GM12878 (cell line): Measurements from ENCODE around the gene TNIP1. TPM values are rescaled to one million over a fixed set of nuclear protein-coding genes. Genes with fewer than 3 reads are reported as not detected.

Source experiments
- ATAC-seq: fragments of 200-7000 bp; cut with Tn5 transposase; 3 replicates; pipeline ENCODE4 v1.9.1; 2020; ENCODE audit warnings: mild to moderate bottlenecking, moderate library complexity
- BruUV-seq: library from RNA; stranded (reverse); fragments of 400-500 nt; replicated peaks from 2 replicates; lab custom pipeline; 2021; lab: Mats Ljungman, UMichigan
- CTCF ChIA-PET: fragments of 300-600 bp; sonication (Branson Sonifier 250); formaldehyde crosslinking; extraction: SDS; loops from one replicate; lab custom pipeline; 2021; ENCODE audit warnings: inconsistent platforms; lab: Yijun Ruan, JAX
- POLR2A ChIA-PET: fragments of 350-600 bp; formaldehyde crosslinking; extraction: SDS; loops from one replicate; lab custom pipeline; 2021; ENCODE audit warnings: inconsistent platforms; lab: Charles Lee
- RAD21 ChIA-PET: fragments of 300-600 bp; sonication (Branson Sonifier 250); formaldehyde crosslinking; loops from one replicate; lab custom pipeline; 2023; ENCODE audit warnings: antibody characterized with exemption; ENCODE audit not compliant: unreplicated experiment; lab: Charles Lee
- SMC1A ChIA-PET: fragments of 300-600 bp; sonication (Branson Sonifier 250); formaldehyde crosslinking; loops from one replicate; lab custom pipeline; 2023; ENCODE audit not compliant: unreplicated experiment, uncharacterized antibody; lab: Charles Lee
- DNase-seq: peaks from one replicate; pipeline ENCODE4 v3.0.0-alpha.2; 2011; ENCODE audit warnings: low read depth, low spot score
- FAIRE-seq: peaks from 3 replicates; lab custom pipeline; 2011; peaks lifted over from hg19 to GRCh38; lab: Jason Lieb, UNC
- H2AFZ ChIP-seq: 2 replicates; pipeline ENCODE4 v1.6.0; 2011; ENCODE audit warnings: low read depth, low read length, control low read depth; ENCODE audit not compliant: control insufficient read depth
- H3K27ac ChIP-seq: 2 replicates; pipeline ENCODE4 v1.5.1; 2011; ENCODE audit warnings: control low read depth; ENCODE audit not compliant: control insufficient read depth, insufficient read depth
- H3K27me3 ChIP-seq, 2 experiments: replicated peaks in 1 of 2; 2 replicates each; pipeline versions ENCODE4 v1.6.0 to v1.6.1; 2011; ENCODE audit warnings: low read length in 1 of 2; ENCODE audit not compliant: control insufficient read depth in 2 of 2, insufficient read depth in 2 of 2
- H3K36me3 ChIP-seq, 2 experiments: 2 replicates each; pipeline ENCODE4 v1.5.1; 2011; ENCODE audit warnings: low read length in 1 of 2; ENCODE audit not compliant: control insufficient read depth in 2 of 2, insufficient read depth in 2 of 2
- H3K4me1 ChIP-seq: 2 replicates; pipeline ENCODE4 v1.6.1; 2011; ENCODE audit warnings: mild to moderate bottlenecking, low read length, moderate library complexity, mixed read lengths; ENCODE audit not compliant: control insufficient read depth, insufficient read depth
- H3K4me2 ChIP-seq: 2 replicates; pipeline ENCODE4 v1.6.0; 2011; ENCODE audit warnings: control low read depth; ENCODE audit not compliant: control insufficient read depth, insufficient read depth
- H3K4me3 ChIP-seq: fragments of 200-600 bp; sonication (generic); 2 replicates; pipeline ENCODE4 v1.5.1; 2016
- H3K79me2 ChIP-seq: 2 replicates; pipeline ENCODE4 v1.6.0; 2011; ENCODE audit warnings: low read length; ENCODE audit not compliant: control insufficient read depth, insufficient read depth
- H3K9ac ChIP-seq: 2 replicates; pipeline ENCODE4 v1.8.0; 2011; ENCODE audit warnings: low read length, control low read depth, mixed read lengths; ENCODE audit not compliant: control insufficient read depth, insufficient read depth
- H3K9me3 ChIP-seq: replicated peaks from 3 replicates; pipeline ENCODE4 v1.5.1; 2011; ENCODE audit warnings: mild to moderate bottlenecking, low read length; ENCODE audit not compliant: control insufficient read depth, insufficient read depth
- H4K20me1 ChIP-seq: 2 replicates; pipeline ENCODE4 v1.6.0; 2011; ENCODE audit not compliant: control insufficient read depth, insufficient read depth
- CBX5 ChIP-seq: sonication (generic); IDR thresholded peaks from 2 replicates; pipeline ENCODE4 v1.6.1; 2016; ENCODE audit warnings: low read depth, moderate library complexity, mild to moderate bottlenecking, inconsistent platforms
- HCFC1 ChIP-seq: fragments of 150-350 bp; IDR thresholded peaks from 2 replicates; pipeline ENCODE4 v1.6.1; 2014; ENCODE audit warnings: low read length
- RBBP5 ChIP-seq: fragments of 200-600 bp; sonication (generic); conservative IDR thresholded peaks from 2 replicates; pipeline ENCODE4 v1.6.1; 2016
- SRF ChIP-seq, 2 experiments: IDR thresholded peaks; 2 replicates each; pipeline ENCODE4 v1.6.1; 2011; ENCODE audit warnings: low read depth in 2 of 2, low read length in 2 of 2, mild to moderate bottlenecking in 1 of 2, moderate library complexity in 1 of 2
- ZZZ3 ChIP-seq: IDR thresholded peaks from 2 replicates; pipeline ENCODE4 v1.6.1; 2011; ENCODE audit warnings: low read depth; ENCODE audit not compliant: control insufficient read depth, insufficient read length
- WGBS: methylation state at CpG from one replicate; pipeline ENCODE4 v1.1.6; 2016; ENCODE audit warnings: low lambda C conversion rate; ENCODE audit not compliant: insufficient replicate concordance, insufficient coverage; ENCODE audit errors: missing lambda C conversion rate; 5-methylcytosine and 5-hydroxymethylcytosine counted together
- in situ Hi-C: fragments of 300-500 bp; cut with MboI; formaldehyde crosslinking; loops from 9 replicates; pipeline ENCODE4 v1.14.3; 2018; ENCODE audit warnings: mixed read lengths
- intact Hi-C: fragments of 100-400 bp; cut with micrococcal nuclease; formaldehyde crosslinking; loops from one replicate; pipeline ENCODE4 v1.14.2; 2022; ENCODE audit not compliant: unreplicated experiment
- polyA plus RNA-seq, 11 experiments: library from polyadenylated mRNA; depleted of rRNA in 4 of 11; unstranded in 6 of 11; stranded (reverse) in 5 of 11; fragments of >200 nt; fragmentation: Nextera tagmentation in 4 of 11; fragmentation: Illumina TruSeq in 1 of 11; extraction: Ambion mirVana in 4 of 11; extraction: Trizol in 1 of 11; gene quantifications; 1 replicate in 1 of 11; 2 replicates in 10 of 11; pipeline versions ENCODE4 v1.2.1 to v1.2.3, GENCODE V29; 2011 to 2016; ENCODE audit warnings: inconsistent platforms in 2 of 11, missing spikeins in 2 of 11, low read depth in 1 of 11
- total RNA-seq, 4 experiments: library from RNA; depleted of rRNA in 3 of 4; stranded (reverse); fragments of >200 nt in 3 of 4; fragmentation: Illumina TruSeq in 1 of 4; extraction: Trizol in 1 of 4; gene quantifications; 2 replicates each; pipeline versions ENCODE4 v1.2.1 to v1.2.3, GENCODE V29; 2013 to 2021
- TF ChIP-seq, protein P1 (sequence below): IDR thresholded peaks from 2 replicates; pipeline ENCODE4 v1.6.1; 2011; ENCODE audit warnings: borderline replicate concordance, low read depth, mild to moderate bottlenecking, moderate library complexity, low read length; ENCODE audit not compliant: insufficient read depth, poor library complexity, severe bottlenecking

Gene TNIP1
- total and polyA plus RNA-seq, 10 of the 15 experiments (the other 5 are each of a cell fraction or from before 2014, with no cell fraction given) = 4.4 to 279 (median 150) TPM

- Histone ChIP-seq H3K4me3 (no peak overlapping the region), H3K27ac (no peak overlapping the region), H2AFZ (no peak overlapping the region), H3K4me1 (no peaks in the 10 kb centered on the region), H3K9me3 (no peaks in the 10 kb centered on the region; the same call in 2 of the 3 replicates), H4K20me1 (no peaks in the 10 kb centered on the region), H3K27me3 (no peaks in the 10 kb centered on the region), H3K79me2 (no peaks in the 10 kb centered on the region), H3K36me3 (no peaks in the 10 kb centered on the region), H3K9ac (no peak overlapping the region), H3K4me2 (no peak overlapping the region)
- no peak for ATAC-seq
- RAD21 ChIA-PET = no interaction called here
- no peak for DNase-seq
- intact Hi-C loops (no loop called here), in situ Hi-C loops (no loop called here)
- CTCF ChIA-PET = interaction anchor here (0.5 to 0.6 kb wide), 2 partner anchors 172 to 1807 kb away, joined by 3 read pairs; no protein-coding TSS in a partner anchor
- POLR2A ChIA-PET = no interaction called here
- 0% methylated on average over 1 of the region's 1 CpG for WGBS
- no TSS peak for BruUV-seq
- TF ChIP-seq, protein P1, sequence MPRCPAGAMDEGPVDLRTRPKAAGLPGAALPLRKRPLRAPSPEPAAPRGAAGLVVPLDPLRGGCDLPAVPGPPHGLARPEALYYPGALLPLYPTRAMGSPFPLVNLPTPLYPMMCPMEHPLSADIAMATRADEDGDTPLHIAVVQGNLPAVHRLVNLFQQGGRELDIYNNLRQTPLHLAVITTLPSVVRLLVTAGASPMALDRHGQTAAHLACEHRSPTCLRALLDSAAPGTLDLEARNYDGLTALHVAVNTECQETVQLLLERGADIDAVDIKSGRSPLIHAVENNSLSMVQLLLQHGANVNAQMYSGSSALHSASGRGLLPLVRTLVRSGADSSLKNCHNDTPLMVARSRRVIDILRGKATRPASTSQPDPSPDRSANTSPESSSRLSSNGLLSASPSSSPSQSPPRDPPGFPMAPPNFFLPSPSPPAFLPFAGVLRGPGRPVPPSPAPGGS = no peak
- TF ChIP-seq HCFC1 = no peak
- TF ChIP-seq CBX5 = no peak
- no peak for TF ChIP-seq SRF (IDR thresholded peaks at IDR 0.05; ENCODE audit: low read depth in 2 of 2, low read length in 2 of 2)
- no peak for TF ChIP-seq RBBP5
- no peak for TF ChIP-seq ZZZ3
- SMC1A ChIA-PET = no interaction called here
- FAIRE-seq = no peak
These were observed 86.9 kb downstream of the TNIP1 start for GRCh38 chr5:150993826-150994412.
